Measurements from ENCODE around the gene PACS2. TPM values are rescaled to one million over a fixed set of nuclear protein-coding genes. Genes with fewer than 3 reads are reported as not detected.

PACS2 gene
- total and polyA plus RNA-seq, 2 of the 8 experiments (the other 6 are each of a cell fraction or from before 2014, with no cell fraction given), result 38.0 to 62.8 TPM

DNA sequence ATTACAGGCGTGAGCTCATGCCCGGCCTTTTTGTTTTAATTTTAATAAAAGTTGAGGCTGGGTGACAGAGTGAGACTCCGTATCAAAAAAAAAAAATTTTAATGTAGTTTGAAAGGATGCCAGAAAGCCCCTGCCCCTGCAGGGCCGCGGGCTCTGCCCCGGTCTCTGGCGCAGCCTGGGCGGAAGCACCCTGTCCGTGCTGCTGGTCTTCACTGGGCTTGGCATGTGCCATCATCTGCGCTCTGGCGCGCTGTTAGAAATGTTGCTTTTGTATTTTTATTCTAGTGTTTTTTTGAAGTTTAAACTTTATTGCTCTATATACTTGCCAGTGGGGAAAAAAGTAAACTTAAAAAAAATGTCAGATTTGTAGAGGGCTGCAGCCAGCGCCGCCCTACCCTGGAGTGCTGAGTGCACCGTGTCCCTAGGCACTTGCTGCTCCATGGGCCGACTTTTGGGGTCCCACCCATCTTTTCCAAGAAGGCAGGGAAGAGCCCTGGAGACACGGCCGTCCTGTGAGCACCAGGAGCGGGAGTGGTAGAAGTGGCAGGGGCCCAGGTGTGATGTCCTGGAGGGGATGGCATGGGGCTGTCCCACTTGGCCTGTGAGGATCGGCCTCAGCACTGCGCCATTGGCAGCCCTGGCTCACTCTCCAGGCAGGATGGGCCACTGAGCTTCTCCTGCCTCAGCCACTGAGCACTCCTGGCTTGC, 109.1 kb downstream of the PACS2 start (continued):
- TF ChIP-seq, protein P1, sequence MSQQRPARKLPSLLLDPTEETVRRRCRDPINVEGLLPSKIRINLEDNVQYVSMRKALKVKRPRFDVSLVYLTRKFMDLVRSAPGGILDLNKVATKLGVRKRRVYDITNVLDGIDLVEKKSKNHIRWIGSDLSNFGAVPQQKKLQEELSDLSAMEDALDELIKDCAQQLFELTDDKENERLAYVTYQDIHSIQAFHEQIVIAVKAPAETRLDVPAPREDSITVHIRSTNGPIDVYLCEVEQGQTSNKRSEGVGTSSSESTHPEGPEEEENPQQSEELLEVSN (IDR thresholded peaks at IDR 0.05), result no peak
- no peak for TF ChIP-seq RFX5 (IDR thresholded peaks at IDR 0.05; ENCODE audit: borderline replicate concordance, low read depth, low read length)
- TF ChIP-seq SRF (IDR thresholded peaks at IDR 0.05; ENCODE audit: low read depth, low read length), result no peak
- TF ChIP-seq SIRT6 (IDR thresholded peaks at IDR 0.05; ENCODE audit: low read length), result no peak
- no peak for TF ChIP-seq TBP (IDR thresholded peaks at IDR 0.05; ENCODE audit: low read depth, low read length)
- no peak for TF ChIP-seq GABPA (IDR thresholded peaks at IDR 0.05; ENCODE audit: borderline replicate concordance, insufficient read depth, low read length)
- TF ChIP-seq POLR2A (IDR thresholded peaks at IDR 0.05; ENCODE audit: control extremely low read depth in 1 of 2, low read depth in 2 of 2, low read length in 2 of 2), result no peak
- no peak for TF ChIP-seq JUN (IDR thresholded peaks at IDR 0.05; ENCODE audit: low read depth, low read length)
- no peak for TF ChIP-seq SP1 (IDR thresholded peaks at IDR 0.05; ENCODE audit: low read depth, low read length)
- TF ChIP-seq POLR2AphosphoS5 (IDR thresholded peaks at IDR 0.05; ENCODE audit: low read depth, low read length), result no peak

Measured in H1 (cell line).